Measurements from ENCODE around the gene KRT76.
"Not testable (repeated sequence)": the region's sequence is repeated elsewhere in the genome, so short reads cannot be mapped to it uniquely, and the experiment has no call there.

KRT76 gene

GRCh38 chr12:52756281-52756960, 20.7 kb downstream of the KRT76 start:
- peaks cover 5% of the 10 kb centered on the region for H3K27me3 Mint-ChIP-seq (ENCODE audit: low read depth)
- H3K4me1 Mint-ChIP-seq (ENCODE audit: low read depth): no peaks in the 10 kb centered on the region
- no peak overlapping the region for H3K27ac Mint-ChIP-seq
- H3K9me3 Mint-ChIP-seq: peaks cover 11% of the 10 kb centered on the region
- H3K36me3 Mint-ChIP-seq (ENCODE audit: low read depth): no peaks in the 10 kb centered on the region
- no peak overlapping the region for H3K4me3 Mint-ChIP-seq

GRCh38 chr12:52755533-52755932, 21.6 kb downstream of the KRT76 start:
- Mint-ChIP-seq H3K4me3 (no peak overlapping the region), H3K4me1 (ENCODE audit: low read depth) (no peaks in the 10 kb centered on the region)

DNA sequence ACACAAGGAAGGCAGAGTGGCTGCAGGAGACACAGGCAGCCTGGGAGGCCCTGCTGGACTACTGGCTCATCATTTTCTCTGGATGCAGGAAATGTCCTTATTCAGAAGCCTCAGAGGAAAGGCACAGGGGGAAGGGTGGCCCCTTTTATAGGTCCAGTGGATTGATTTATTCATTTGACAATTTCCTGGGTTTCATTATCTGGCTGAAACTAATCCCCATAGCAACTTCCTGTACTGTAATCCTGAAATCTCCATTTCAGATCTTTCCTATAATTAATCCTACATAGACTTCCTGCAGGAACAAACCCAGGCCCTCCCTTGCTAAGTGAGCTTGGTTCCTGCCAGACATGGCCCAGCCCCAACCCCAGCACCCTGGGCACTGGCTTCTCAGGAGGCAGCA, 23.0 kb downstream of the KRT76 start:
- Mint-ChIP-seq H3K27ac (no peak overlapping the region), H3K4me1 (ENCODE audit: low read depth) (no peaks in the 10 kb centered on the region), H3K36me3 (ENCODE audit: low read depth) (no peaks in the 10 kb centered on the region), H3K27me3 (ENCODE audit: low read depth) (peaks cover 12% of the 10 kb centered on the region), H3K9me3 (no peaks in the 10 kb centered on the region), H3K4me3 (no peak overlapping the region)

More at GRCh38 chr12:52755533-52755932, 21.6 kb downstream of the KRT76 start:
- peaks cover 8% of the 10 kb centered on the region for H3K27me3 Mint-ChIP-seq (ENCODE audit: low read depth)
- H3K27ac Mint-ChIP-seq: no peak overlapping the region
- H3K36me3 Mint-ChIP-seq (ENCODE audit: low read depth): no peaks in the 10 kb centered on the region
- peaks cover 3% of the 10 kb centered on the region for H3K9me3 Mint-ChIP-seq

DNA sequence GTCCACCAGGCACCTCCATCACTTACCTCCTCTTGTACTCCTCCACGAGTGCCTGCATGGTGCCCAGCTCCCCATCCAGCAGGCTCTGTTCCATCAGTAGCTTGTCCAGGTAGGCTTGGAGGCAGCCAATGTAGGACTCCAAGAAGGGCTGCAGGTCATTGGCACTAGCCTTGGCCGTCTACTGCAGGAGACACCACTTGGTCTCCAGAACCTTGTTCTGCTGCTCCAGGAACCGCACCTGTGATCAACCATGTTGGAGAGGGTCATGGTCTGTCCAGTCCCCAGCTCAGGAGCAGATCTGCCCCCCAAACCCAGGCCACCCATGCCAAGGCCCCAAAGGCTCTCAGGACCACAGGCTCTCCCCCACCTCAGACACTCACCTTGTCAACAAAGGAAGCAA, 23.9 kb downstream of the KRT76 start:
- H3K27ac Mint-ChIP-seq: no peak overlapping the region
- H3K4me3 Mint-ChIP-seq: no peak overlapping the region
- H3K36me3 Mint-ChIP-seq (ENCODE audit: low read depth): no peaks in the 10 kb centered on the region
- no peaks in the 10 kb centered on the region for H3K9me3 Mint-ChIP-seq
- H3K27me3 Mint-ChIP-seq (ENCODE audit: low read depth): peaks cover 18% of the 10 kb centered on the region
- peaks cover 2% of the 10 kb centered on the region for H3K4me1 Mint-ChIP-seq (ENCODE audit: low read depth)

DNA sequence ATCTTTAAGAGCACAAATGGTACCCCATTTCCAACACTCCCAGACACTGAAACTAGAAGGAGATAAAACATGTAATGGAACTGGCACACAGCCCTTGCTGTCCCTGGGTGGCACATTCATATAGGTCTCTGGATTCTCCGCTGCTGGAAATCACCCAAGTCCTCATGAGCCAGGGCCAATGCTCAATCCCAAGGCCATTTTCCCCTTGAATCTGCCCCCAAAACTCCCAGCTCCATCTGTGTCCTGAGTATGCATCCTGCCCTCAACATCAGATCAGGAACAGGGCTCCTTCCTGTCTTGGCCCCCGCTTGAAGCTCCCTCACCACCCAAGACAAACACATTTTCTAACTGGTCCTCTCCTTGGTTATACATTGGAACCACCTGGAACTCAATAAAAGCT, 24.6 kb downstream of the KRT76 start:
- peaks cover 2% of the 10 kb centered on the region for H3K4me1 Mint-ChIP-seq (ENCODE audit: low read depth)
- peaks cover 18% of the 10 kb centered on the region for H3K27me3 Mint-ChIP-seq (ENCODE audit: low read depth)
- H3K27ac Mint-ChIP-seq: no peak overlapping the region
- H3K4me3 Mint-ChIP-seq: no peak overlapping the region
- no peaks in the 10 kb centered on the region for H3K36me3 Mint-ChIP-seq (ENCODE audit: low read depth)
- no peaks in the 10 kb centered on the region for H3K9me3 Mint-ChIP-seq

GRCh38 chr12:52751795-52752194, 25.4 kb downstream of the KRT76 start:
- Mint-ChIP-seq H3K27ac (no peak overlapping the region), H3K27me3 (ENCODE audit: low read depth) (peaks cover 18% of the 10 kb centered on the region), H3K4me3 (no peak overlapping the region), H3K9me3 (no peaks in the 10 kb centered on the region), H3K36me3 (ENCODE audit: low read depth) (no peaks in the 10 kb centered on the region), H3K4me1 (ENCODE audit: low read depth) (peaks cover 2% of the 10 kb centered on the region)

- H3K27ac Mint-ChIP-seq; H3K9me3 Mint-ChIP-seq; H3K4me1 Mint-ChIP-seq (ENCODE audit: low read depth); H3K36me3 Mint-ChIP-seq (ENCODE audit: low read depth); H3K4me3 Mint-ChIP-seq: not testable (repeated sequence)
- peaks cover 18% of the 10 kb centered on the region for H3K27me3 Mint-ChIP-seq (ENCODE audit: low read depth)
Observed at GRCh38 chr12:52750532-52750931, 26.6 kb downstream of the KRT76 start.

DNA sequence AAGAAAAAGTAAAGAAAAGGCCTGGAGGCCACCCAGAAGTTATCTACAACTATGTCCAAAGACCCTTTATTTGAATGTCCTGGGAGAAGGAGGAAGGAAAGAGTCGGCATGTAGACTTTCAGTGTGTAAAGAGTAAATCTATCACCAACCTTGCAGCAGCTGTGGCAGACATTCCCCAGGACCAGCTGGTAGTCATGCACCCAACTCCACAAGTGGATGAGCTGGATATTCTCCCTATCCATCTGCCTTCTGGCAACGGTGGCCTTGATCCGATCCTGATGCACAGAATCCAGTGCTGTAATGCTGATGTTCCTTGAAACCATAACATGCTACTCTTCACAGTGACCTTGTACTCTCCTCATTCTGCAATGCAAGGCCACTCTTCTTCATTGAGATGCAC, 27.3 kb downstream of the KRT76 start:
- no peaks in the 10 kb centered on the region for H3K36me3 Mint-ChIP-seq (ENCODE audit: low read depth)
- H3K4me1 Mint-ChIP-seq (ENCODE audit: low read depth): peaks cover 2% of the 10 kb centered on the region
- H3K27ac Mint-ChIP-seq: no peak overlapping the region
- peaks cover 18% of the 10 kb centered on the region for H3K27me3 Mint-ChIP-seq (ENCODE audit: low read depth)
- no peaks in the 10 kb centered on the region for H3K9me3 Mint-ChIP-seq
- H3K4me3 Mint-ChIP-seq: no peak overlapping the region

DNA sequence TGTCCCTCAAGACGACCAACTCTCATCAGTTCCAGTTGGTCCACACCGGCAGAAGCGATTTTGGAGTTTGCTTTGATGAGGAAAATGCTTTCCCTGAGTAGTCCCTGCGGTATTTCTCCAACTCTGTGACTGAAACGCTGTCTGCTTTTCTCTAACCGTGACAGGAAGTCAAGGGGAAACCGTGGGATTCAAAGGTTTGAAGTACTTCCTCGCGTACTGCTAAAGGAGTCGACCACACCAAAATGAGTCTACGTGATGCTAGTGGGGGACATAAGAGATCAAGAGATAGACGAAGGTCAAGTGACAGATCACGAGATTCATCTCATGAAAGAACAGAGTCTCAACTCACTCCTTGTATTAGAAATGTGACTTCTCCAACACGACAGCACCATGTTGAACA, 28.6 kb downstream of the KRT76 start:
- peaks cover 18% of the 10 kb centered on the region for H3K27me3 Mint-ChIP-seq (ENCODE audit: low read depth)
- H3K9me3 Mint-ChIP-seq: no peaks in the 10 kb centered on the region
- no peak overlapping the region for H3K27ac Mint-ChIP-seq
- H3K36me3 Mint-ChIP-seq (ENCODE audit: low read depth): no peaks in the 10 kb centered on the region
- H3K4me1 Mint-ChIP-seq (ENCODE audit: low read depth): peaks cover 2% of the 10 kb centered on the region
- no peak overlapping the region for H3K4me3 Mint-ChIP-seq

- no peak overlapping the region for H3K4me3 Mint-ChIP-seq
- peaks cover 2% of the 10 kb centered on the region for H3K4me1 Mint-ChIP-seq (ENCODE audit: low read depth)
- peaks cover 10% of the 10 kb centered on the region for H3K27me3 Mint-ChIP-seq (ENCODE audit: low read depth)
- no peaks in the 10 kb centered on the region for H3K9me3 Mint-ChIP-seq
- no peak overlapping the region for H3K27ac Mint-ChIP-seq
- no peaks in the 10 kb centered on the region for H3K36me3 Mint-ChIP-seq (ENCODE audit: low read depth)
Observed at GRCh38 chr12:52745554-52745953, 31.6 kb downstream of the KRT76 start.

DNA sequence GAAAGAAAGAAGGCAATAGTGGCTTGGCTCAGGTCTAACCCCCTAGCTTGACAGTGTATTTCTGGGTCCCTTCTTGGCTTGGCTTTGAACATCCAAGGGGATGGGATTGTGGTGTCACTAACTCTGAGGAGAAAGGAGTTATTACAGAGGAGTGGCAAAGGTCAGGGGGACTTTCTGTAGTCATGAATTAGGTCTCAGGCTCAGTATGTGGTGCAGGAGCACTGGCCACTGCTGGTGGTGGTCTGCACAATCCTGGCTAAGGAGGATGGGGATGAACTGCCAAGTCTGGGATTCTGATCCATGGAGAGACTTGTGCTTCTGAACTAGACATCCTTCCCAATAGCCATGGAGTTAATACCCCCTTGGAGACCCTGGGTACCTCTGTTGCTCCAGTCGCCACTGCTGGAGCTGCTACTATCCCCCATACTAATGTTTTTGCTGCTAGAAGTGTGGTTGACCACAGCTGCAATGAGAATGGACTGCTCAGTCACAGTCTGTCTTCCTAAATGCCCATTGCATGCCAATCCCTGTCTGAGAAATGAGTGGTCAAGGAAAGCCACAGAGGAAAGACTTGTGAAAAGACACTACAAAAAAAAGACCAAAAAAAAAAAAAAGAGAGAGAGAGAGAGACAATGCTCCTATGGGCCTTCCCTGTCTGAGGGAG, 32.5 kb downstream of the KRT76 start:
- H3K9me3 Mint-ChIP-seq: no peaks in the 10 kb centered on the region
- H3K4me3 Mint-ChIP-seq: no peak overlapping the region
- peaks cover 2% of the 10 kb centered on the region for H3K4me1 Mint-ChIP-seq (ENCODE audit: low read depth)
- H3K36me3 Mint-ChIP-seq (ENCODE audit: low read depth): no peaks in the 10 kb centered on the region
- no peak overlapping the region for H3K27ac Mint-ChIP-seq
- peaks cover 10% of the 10 kb centered on the region for H3K27me3 Mint-ChIP-seq (ENCODE audit: low read depth)

GRCh38 chr12:52742822-52743457, 34.2 kb downstream of the KRT76 start:
- Mint-ChIP-seq H3K4me3 (no peak overlapping the region), H3K27ac (no peak overlapping the region), H3K36me3 (ENCODE audit: low read depth) (no peaks in the 10 kb centered on the region), H3K4me1 (ENCODE audit: low read depth) (no peaks in the 10 kb centered on the region), H3K27me3 (ENCODE audit: low read depth) (no peaks in the 10 kb centered on the region), H3K9me3 (no peaks in the 10 kb centered on the region)

GRCh38 chr12:52742196-52742580, 35.0 kb downstream of the KRT76 start:
- no peak overlapping the region for H3K27ac Mint-ChIP-seq

DNA sequence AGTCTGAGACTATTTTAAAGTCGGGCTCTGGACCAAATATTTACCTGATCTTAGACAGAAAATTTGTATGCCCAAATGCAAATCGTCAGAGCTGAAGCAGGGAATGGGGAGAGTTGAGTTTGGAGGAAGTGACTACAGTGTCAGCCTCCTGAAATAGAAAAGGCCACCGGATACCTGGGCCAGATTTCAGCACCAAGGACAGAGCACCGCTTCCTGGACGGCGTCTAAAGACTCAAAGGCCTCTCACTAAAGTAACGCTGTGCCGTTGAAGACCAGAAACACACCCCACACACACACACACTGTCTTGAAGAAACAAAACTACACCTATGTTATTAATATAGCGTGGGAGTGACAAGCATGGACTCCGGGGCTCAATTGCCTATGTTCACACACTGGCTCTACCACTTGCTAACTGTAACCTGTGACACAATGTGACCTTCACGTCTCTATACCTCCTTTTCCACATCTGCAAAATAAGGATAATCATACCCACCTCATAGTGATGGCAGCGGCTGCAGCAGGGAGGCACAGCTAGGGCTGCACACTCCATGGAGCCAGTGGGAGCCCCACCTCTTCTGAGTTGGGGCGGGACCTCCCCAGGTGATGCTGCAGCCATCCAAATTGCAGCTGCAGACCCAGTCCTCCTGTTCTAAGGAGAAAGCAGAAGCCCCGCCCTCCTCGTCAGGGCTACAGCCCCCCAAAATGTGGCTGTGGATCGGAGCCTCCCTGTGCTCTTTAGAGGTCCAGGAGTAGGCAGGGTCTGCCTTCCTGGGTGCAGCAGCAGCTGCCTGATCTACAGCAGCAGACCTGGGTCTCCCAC, 35.6 kb downstream of the KRT76 start:
- no peaks in the 10 kb centered on the region for H3K9me3 Mint-ChIP-seq

More at GRCh38 chr12:52742196-52742580, 35.0 kb downstream of the KRT76 start:
- H3K4me1 Mint-ChIP-seq (ENCODE audit: low read depth): no peaks in the 10 kb centered on the region
- H3K4me3 Mint-ChIP-seq: no peak overlapping the region
- H3K36me3 Mint-ChIP-seq (ENCODE audit: low read depth): no peaks in the 10 kb centered on the region
- no peaks in the 10 kb centered on the region for H3K9me3 Mint-ChIP-seq
- H3K27me3 Mint-ChIP-seq (ENCODE audit: low read depth): no peaks in the 10 kb centered on the region

More for the DNA sequence above, 35.6 kb downstream of the KRT76 start:
- H3K4me3 Mint-ChIP-seq: no peak overlapping the region
- H3K36me3 Mint-ChIP-seq (ENCODE audit: low read depth): no peaks in the 10 kb centered on the region
- no peak overlapping the region for H3K27ac Mint-ChIP-seq
- H3K4me1 Mint-ChIP-seq (ENCODE audit: low read depth): no peaks in the 10 kb centered on the region
- H3K27me3 Mint-ChIP-seq (ENCODE audit: low read depth): no peaks in the 10 kb centered on the region
